ENCODE measurements around the gene DHRS12. TPM values are rescaled to one million over a fixed set of nuclear protein-coding genes. Genes with fewer than 3 reads are reported as not detected.
A peak's percentile ranks its signal among the peaks of the same experiment; 100 is the strongest.

The DHRS12 gene
- total and polyA plus RNA-seq, 3 experiments from 2014 or later: 7.1 to 35.6 (median 7.2) TPM

- Mint-ChIP-seq H3K4me1 (peaks cover 0 to 1% (median 0%) of the 10 kb centered on the region in 3 donors), H3K27ac (peak overlapping the region in 2 of 8 donors; percentile 33 to 63), H3K9me3 (no peaks in the 10 kb centered on the region), H3K4me3 (no peak overlapping the region), H3K27me3 (no peaks in the 10 kb centered on the region), H3K36me3 (peaks cover 13 to 53% (median 23%) of the 10 kb centered on the region in 3 donors)
- no peaks in the 10 kb centered on the region for H3K9me3 ChIP-seq (ENCODE audit: low read length)
- H3K36me3 ChIP-seq (ENCODE audit: insufficient read depth, low read length): no peaks in the 10 kb centered on the region
- H3K4me1 ChIP-seq (ENCODE audit: insufficient read depth, low read length): no peaks in the 10 kb centered on the region
- no peaks in the 10 kb centered on the region for H3K27me3 ChIP-seq (ENCODE audit: insufficient read depth, low read length, poor library complexity, severe bottlenecking)
- CTCF ChIA-PET: no interaction called here
- H3K27ac ChIP-seq (ENCODE audit: low read depth, low read length): no peak overlapping the region
- H3K4me3 ChIP-seq (ENCODE audit: low read length): no peak overlapping the region
- DNase-seq: no peak
- POLR2A ChIA-PET: no interaction called here
Observed at GRCh38 chr13:51785712-51786424, 18.1 kb downstream of the DHRS12 start.

- CTCF ChIA-PET: interaction anchor here (1.7 kb wide), 1 partner anchor 14 kb away, joined by 4 read pairs; no protein-coding TSS in a partner anchor
- Mint-ChIP-seq H3K4me3 (no peak overlapping the region), H3K27me3 (peaks cover 0 to 1% of the 10 kb centered on the region in 2 donors), H3K27ac (no peak overlapping the region), H3K9me3 (no peaks in the 10 kb centered on the region), H3K4me1 (peaks cover 0 to 3% (median 1%) of the 10 kb centered on the region in 3 donors), H3K36me3 (peaks cover 3 to 49% (median 25%) of the 10 kb centered on the region in 3 donors)
- no peak overlapping the region for H3K27ac ChIP-seq (ENCODE audit: low read depth, low read length)
- no peaks in the 10 kb centered on the region for H3K4me1 ChIP-seq (ENCODE audit: insufficient read depth, low read length)
- H3K27me3 ChIP-seq (ENCODE audit: insufficient read depth, low read length, poor library complexity, severe bottlenecking): no peaks in the 10 kb centered on the region
- H3K9me3 ChIP-seq (ENCODE audit: low read length): no peaks in the 10 kb centered on the region
- no peak overlapping the region for H3K4me3 ChIP-seq (ENCODE audit: low read length)
- H3K36me3 ChIP-seq (ENCODE audit: insufficient read depth, low read length): no peaks in the 10 kb centered on the region
- POLR2A ChIA-PET: no interaction called here
- no peak for DNase-seq
Observed at GRCh38 chr13:51784097-51784496, 19.9 kb downstream of the DHRS12 start.

- Histone ChIP-seq H3K36me3 (ENCODE audit: insufficient read depth, low read length) (no peaks in the 10 kb centered on the region), H3K4me1 (ENCODE audit: insufficient read depth, low read length) (no peaks in the 10 kb centered on the region), H3K4me3 (ENCODE audit: low read length) (no peak overlapping the region), H3K27ac (ENCODE audit: low read depth, low read length) (no peak overlapping the region), H3K9me3 (ENCODE audit: low read length) (no peaks in the 10 kb centered on the region), H3K27me3 (ENCODE audit: insufficient read depth, low read length, poor library complexity, severe bottlenecking) (no peaks in the 10 kb centered on the region)
- peaks cover 0 to 3% (median 1%) of the 10 kb centered on the region in 3 donors for H3K4me1 Mint-ChIP-seq
- H3K9me3 Mint-ChIP-seq: no peaks in the 10 kb centered on the region
- H3K4me3 Mint-ChIP-seq: no peak overlapping the region
- ChIA-PET POLR2A (no interaction called here), CTCF (interaction anchor here (1.7 kb wide), 1 partner anchor 14 kb away, joined by 4 read pairs; no protein-coding TSS in a partner anchor)
- H3K27me3 Mint-ChIP-seq: peaks cover 0 to 1% of the 10 kb centered on the region in 2 donors
- no peak for DNase-seq
- H3K36me3 Mint-ChIP-seq: peaks cover 0 to 49% (median 26%) of the 10 kb centered on the region in 3 donors
- no peak overlapping the region for H3K27ac Mint-ChIP-seq
Observed at GRCh38 chr13:51783428-51784094, 20.4 kb downstream of the DHRS12 start.

- H3K4me1 ChIP-seq (ENCODE audit: insufficient read depth, low read length): no peaks in the 10 kb centered on the region
- no peak overlapping the region for H3K27ac Mint-ChIP-seq
- H3K27me3 Mint-ChIP-seq: peaks cover 0 to 1% of the 10 kb centered on the region in 2 donors
- H3K4me3 ChIP-seq (ENCODE audit: low read length): no peak overlapping the region
- H3K36me3 ChIP-seq (ENCODE audit: insufficient read depth, low read length): no peaks in the 10 kb centered on the region
- no peak overlapping the region for H3K4me3 Mint-ChIP-seq
- peaks cover 0 to 46% (median 26%) of the 10 kb centered on the region in 3 donors for H3K36me3 Mint-ChIP-seq
- no peaks in the 10 kb centered on the region for H3K9me3 Mint-ChIP-seq
- no peak for DNase-seq
- H3K27me3 ChIP-seq (ENCODE audit: insufficient read depth, low read length, poor library complexity, severe bottlenecking): no peaks in the 10 kb centered on the region
- CTCF ChIA-PET: no interaction called here
- POLR2A ChIA-PET: no interaction called here
- no peaks in the 10 kb centered on the region for H3K9me3 ChIP-seq (ENCODE audit: low read length)
- no peak overlapping the region for H3K27ac ChIP-seq (ENCODE audit: low read depth, low read length)
- peaks cover 0 to 3% (median 1%) of the 10 kb centered on the region in 3 donors for H3K4me1 Mint-ChIP-seq
Observed at GRCh38 chr13:51782026-51782710, 21.8 kb downstream of the DHRS12 start.

- Mint-ChIP-seq H3K36me3 (peaks cover 0 to 43% (median 21%) of the 10 kb centered on the region in 3 donors), H3K27ac (no peak overlapping the region), H3K27me3 (peaks cover 0 to 1% of the 10 kb centered on the region in 2 donors), H3K4me1 (peaks cover 0 to 3% (median 1%) of the 10 kb centered on the region in 3 donors), H3K4me3 (no peak overlapping the region), H3K9me3 (no peaks in the 10 kb centered on the region)
- no peaks in the 10 kb centered on the region for H3K9me3 ChIP-seq (ENCODE audit: low read length)
- ChIA-PET CTCF (no interaction called here), POLR2A (no interaction called here)
- DNase-seq: no peak
- no peak overlapping the region for H3K27ac ChIP-seq (ENCODE audit: low read depth, low read length)
- H3K27me3 ChIP-seq (ENCODE audit: insufficient read depth, low read length, poor library complexity, severe bottlenecking): no peaks in the 10 kb centered on the region
- H3K4me1 ChIP-seq (ENCODE audit: insufficient read depth, low read length): no peaks in the 10 kb centered on the region
- no peak overlapping the region for H3K4me3 ChIP-seq (ENCODE audit: low read length)
- no peaks in the 10 kb centered on the region for H3K36me3 ChIP-seq (ENCODE audit: insufficient read depth, low read length)
Observed at GRCh38 chr13:51781246-51782022, 22.5 kb downstream of the DHRS12 start.

GRCh38 chr13:51780099-51780498 is 23.9 kb downstream of the DHRS12 start:
- H3K4me3 Mint-ChIP-seq: no peak overlapping the region
- H3K4me1 Mint-ChIP-seq: peaks cover 0 to 3% (median 1%) of the 10 kb centered on the region in 3 donors
- H3K9me3 ChIP-seq (ENCODE audit: low read length): no peaks in the 10 kb centered on the region
- ChIA-PET POLR2A (interaction anchor here (0.7 kb wide), 1 partner anchor 19 kb away, joined by 3 read pairs; no protein-coding TSS in a partner anchor), CTCF (no interaction called here)
- H3K9me3 Mint-ChIP-seq: no peaks in the 10 kb centered on the region
- peaks cover 0 to 1% of the 10 kb centered on the region in 2 donors for H3K27me3 Mint-ChIP-seq
- H3K27me3 ChIP-seq (ENCODE audit: insufficient read depth, low read length, poor library complexity, severe bottlenecking): no peaks in the 10 kb centered on the region
- no peaks in the 10 kb centered on the region for H3K36me3 ChIP-seq (ENCODE audit: insufficient read depth, low read length)
- H3K4me1 ChIP-seq (ENCODE audit: insufficient read depth, low read length): no peaks in the 10 kb centered on the region
- H3K27ac ChIP-seq (ENCODE audit: low read depth, low read length): no peak overlapping the region
- DNase-seq: no peak
- peak overlapping the region in 1 of 8 donors; percentile 41 for H3K27ac Mint-ChIP-seq
- peaks cover 0 to 34% (median 14%) of the 10 kb centered on the region in 3 donors for H3K36me3 Mint-ChIP-seq
- H3K4me3 ChIP-seq (ENCODE audit: low read length): no peak overlapping the region

GRCh38 chr13:51778392-51778791 is 25.6 kb downstream of the DHRS12 start:
- H3K27me3 Mint-ChIP-seq: peaks cover 0 to 1% of the 10 kb centered on the region in 2 donors
- no peak overlapping the region for H3K4me3 Mint-ChIP-seq
- Histone ChIP-seq H3K4me3 (ENCODE audit: low read length) (no peak overlapping the region), H3K27ac (ENCODE audit: low read depth, low read length) (no peak overlapping the region), H3K9me3 (ENCODE audit: low read length) (no peaks in the 10 kb centered on the region), H3K4me1 (ENCODE audit: insufficient read depth, low read length) (no peaks in the 10 kb centered on the region), H3K36me3 (ENCODE audit: insufficient read depth, low read length) (no peaks in the 10 kb centered on the region), H3K27me3 (ENCODE audit: insufficient read depth, low read length, poor library complexity, severe bottlenecking) (no peaks in the 10 kb centered on the region)
- no peak for DNase-seq
- CTCF ChIA-PET: no interaction called here
- peaks cover 0 to 3% (median 1%) of the 10 kb centered on the region in 3 donors for H3K4me1 Mint-ChIP-seq
- POLR2A ChIA-PET: no interaction called here
- peak overlapping the region in 1 of 8 donors; percentile 32 for H3K27ac Mint-ChIP-seq
- H3K9me3 Mint-ChIP-seq: no peaks in the 10 kb centered on the region
- peaks cover 0 to 26% (median 14%) of the 10 kb centered on the region in 3 donors for H3K36me3 Mint-ChIP-seq
